Loucy (cell line): ENCODE data around the gene USH1C.

Experiments
- H2AFZ ChIP-seq: fragments of 200-600 bp; sonication (generic); 2 replicates; pipeline ENCODE4 v1.6.0; 2016; ENCODE audit warnings: antibody characterized with exemption, mild to moderate bottlenecking, low read length, moderate library complexity
- H3F3A ChIP-seq: fragments of 200-600 bp; 2 replicates; pipeline ENCODE4 v1.6.0; 2016; ENCODE audit warnings: antibody characterized with exemption, low read depth, mild to moderate bottlenecking
- H3K27me3 ChIP-seq: fragments of 200-600 bp; sonication (generic); 2 replicates; pipeline ENCODE4 v1.6.1; 2014; ENCODE audit warnings: low read length, mild to moderate bottlenecking; ENCODE audit not compliant: insufficient read depth, poor library complexity, severe bottlenecking
- H3K36me3 ChIP-seq: fragments of 200-600 bp; sonication (generic); 2 replicates; pipeline ENCODE4 v1.6.1; 2016; ENCODE audit warnings: low read length; ENCODE audit not compliant: insufficient read depth
- H3K4me1 ChIP-seq: fragments of 200-600 bp; sonication (generic); 2 replicates; pipeline ENCODE4 v1.5.1; 2014; ENCODE audit warnings: low read length, mild to moderate bottlenecking; ENCODE audit not compliant: insufficient read depth, poor library complexity, severe bottlenecking
- H3K4me2 ChIP-seq: fragments of 200-600 bp; sonication (generic); 2 replicates; pipeline ENCODE4 v1.6.0; 2014; ENCODE audit warnings: antibody characterized with exemption, low read length, low read depth, mild to moderate bottlenecking; ENCODE audit not compliant: poor library complexity, severe bottlenecking
- H3K4me3 ChIP-seq: fragments of 200-600 bp; sonication (generic); 2 replicates; pipeline ENCODE4 v1.5.1; 2014; ENCODE audit warnings: low read length, mild to moderate bottlenecking, mixed read lengths; ENCODE audit not compliant: poor library complexity, severe bottlenecking
- H3K79me2 ChIP-seq: fragments of 200-600 bp; sonication (generic); 2 replicates; pipeline ENCODE4 v1.6.1; 2014; ENCODE audit warnings: low read length; ENCODE audit not compliant: insufficient read depth
- H3K9ac ChIP-seq: fragments of 200-600 bp; sonication (generic); 2 replicates; pipeline ENCODE4 v1.6.0; 2014; ENCODE audit warnings: mild to moderate bottlenecking, low read depth, low read length, moderate library complexity; ENCODE audit not compliant: poor library complexity, severe bottlenecking
- H3K9me2 ChIP-seq: fragments of 200-600 bp; sonication (generic); replicated peaks from 2 replicates; pipeline ENCODE4 v1.6.1; 2016; ENCODE audit warnings: low read depth, low read length, mixed read lengths
- H3K9me3 ChIP-seq: fragments of 200-600 bp; sonication (generic); 2 replicates; pipeline ENCODE4 v1.6.1; 2014; ENCODE audit warnings: mild to moderate bottlenecking, antibody characterized with exemption, low read length, low read depth; ENCODE audit not compliant: insufficient read depth
- H4K20me1 ChIP-seq: fragments of 200-600 bp; sonication (generic); 2 replicates; pipeline ENCODE4 v1.6.0; 2014; ENCODE audit warnings: antibody characterized with exemption, low read length, mild to moderate bottlenecking; ENCODE audit not compliant: insufficient read depth, poor library complexity, severe bottlenecking
- CTCF ChIP-seq: fragments of 200-600 bp; sonication (generic); conservative IDR thresholded peaks from 2 replicates; pipeline ENCODE4 v1.5.1; 2014; ENCODE audit warnings: mild to moderate bottlenecking, antibody characterized with exemption, low read length
- EZH2phosphoT487 ChIP-seq: fragments of 200-600 bp; IDR thresholded peaks from 2 replicates; pipeline ENCODE4 v1.6.1; 2018; ENCODE audit warnings: antibody characterized with exemption, mild to moderate bottlenecking, moderate library complexity, borderline replicate concordance

The USH1C gene

DNA sequence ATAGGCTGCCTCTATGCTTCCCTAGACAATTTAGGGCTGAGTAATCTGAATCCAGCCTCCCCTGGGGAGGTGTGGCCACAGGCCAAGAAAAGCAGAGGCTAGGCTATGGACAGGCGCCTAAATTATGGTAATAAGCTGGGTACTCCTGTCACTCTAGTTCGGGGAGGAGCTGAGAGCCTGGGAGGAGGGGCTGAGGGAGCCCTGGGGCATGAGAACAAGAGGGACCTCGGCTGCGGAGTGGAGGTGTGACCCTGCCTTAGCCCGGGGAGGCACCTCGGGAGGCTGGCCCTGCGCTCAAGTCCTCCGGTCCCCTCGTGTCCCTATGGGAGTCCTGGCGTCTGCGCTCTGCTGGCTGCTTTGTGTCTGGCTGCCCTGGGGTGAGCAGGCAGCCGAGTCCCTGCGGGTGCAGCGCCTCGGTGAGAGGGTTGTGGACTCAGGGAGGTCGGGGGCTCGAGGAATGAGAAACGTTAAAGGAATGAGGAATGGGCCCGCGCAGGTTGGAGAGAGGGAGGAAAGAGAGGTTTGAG, 2.9 kb upstream of the USH1C start, which contains the start of gene OTOG:
Gene OTOG (plus strand): TSS at position 209 of the 527 bp plus-strand sequence. CDS start 114 bp downstream, at position 323.
- no peak within 1 kb of the TSS for H3K9ac ChIP-seq
- no peaks in the 10 kb centered on the region for H3K9me3 ChIP-seq
- H3K79me2 ChIP-seq, result no peaks in the 10 kb centered on the region
- no peak within 1 kb of the TSS for H2AFZ ChIP-seq
- no peaks in the 10 kb centered on the region for H3F3A ChIP-seq
- no peak for TF ChIP-seq EZH2phosphoT487
- no peak for TF ChIP-seq CTCF
- no peak within 1 kb of the TSS for H3K4me2 ChIP-seq
- no peaks in the 10 kb centered on the region for H3K9me2 ChIP-seq
- no peak within 1 kb of the TSS for H3K4me3 ChIP-seq
- no peaks in the 10 kb centered on the region for H3K27me3 ChIP-seq
- H4K20me1 ChIP-seq, result no peaks in the 10 kb centered on the region
- H3K4me1 ChIP-seq, result peaks cover 11% of the 10 kb centered on the region
- H3K36me3 ChIP-seq, result no peaks in the 10 kb centered on the region

DNA sequence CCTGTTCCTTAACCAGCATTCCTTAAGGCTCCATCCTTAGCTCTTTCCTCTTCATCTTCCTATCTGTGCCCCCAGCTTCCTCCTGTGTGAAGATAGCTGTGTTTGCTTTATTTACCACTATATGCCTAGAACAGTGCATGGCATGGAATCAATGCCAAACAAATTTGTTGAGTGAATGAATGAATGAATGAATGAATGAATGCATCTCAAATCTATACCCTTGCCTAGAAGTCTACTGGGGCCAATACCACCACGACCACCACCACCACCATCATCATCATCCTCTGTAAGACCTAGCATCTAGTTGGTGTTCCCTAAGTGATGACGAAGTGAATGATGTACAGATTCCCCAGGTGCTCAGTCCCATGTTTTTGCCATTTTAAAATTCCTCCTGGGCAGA, 2.0 kb upstream of the USH1C start:
- Histone ChIP-seq H3K4me1 (peaks cover 9% of the 10 kb centered on the region), H2AFZ (no peak overlapping the region), H4K20me1 (no peaks in the 10 kb centered on the region), H3F3A (no peaks in the 10 kb centered on the region), H3K4me3 (no peak overlapping the region), H3K36me3 (no peaks in the 10 kb centered on the region), H3K79me2 (no peaks in the 10 kb centered on the region), H3K9ac (no peak overlapping the region), H3K9me3 (no peaks in the 10 kb centered on the region), H3K4me2 (no peak overlapping the region), H3K9me2 (no peaks in the 10 kb centered on the region), H3K27me3 (no peaks in the 10 kb centered on the region)
- no peak for TF ChIP-seq CTCF
- TF ChIP-seq EZH2phosphoT487, result no peak

DNA sequence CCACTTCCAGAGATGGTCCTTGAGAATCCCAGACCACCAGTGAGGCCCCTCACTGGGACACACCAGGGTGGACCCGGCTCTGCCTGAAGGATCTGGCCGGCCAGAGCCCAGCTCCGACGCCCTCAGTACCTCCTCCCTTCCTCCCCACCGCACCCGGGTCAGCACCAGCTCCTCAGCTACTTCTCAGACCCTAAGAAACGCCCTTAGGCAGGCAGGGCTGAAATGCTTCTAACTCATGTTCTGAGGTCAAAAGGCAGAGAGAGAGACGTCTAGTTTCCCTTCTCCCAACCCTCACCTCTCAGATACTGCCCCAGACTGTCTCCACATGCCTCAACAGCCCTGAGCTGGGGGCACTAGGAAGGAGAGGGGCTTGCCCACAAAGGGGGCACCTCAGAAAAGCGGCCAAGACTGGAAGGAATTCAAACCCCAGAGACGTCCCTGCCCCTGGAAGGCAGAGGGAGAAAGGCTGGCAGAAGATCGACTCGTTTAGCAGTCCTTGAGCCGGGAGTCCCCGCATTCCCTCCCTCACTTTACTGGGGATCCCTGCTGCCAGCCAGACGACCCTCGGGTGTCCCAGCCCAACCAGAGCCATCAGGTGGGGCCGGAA, 539 bp downstream of the USH1C start:
- Histone ChIP-seq H3F3A (no peaks in the 10 kb centered on the region), H3K9ac (no peak overlapping the region), H2AFZ (no peak overlapping the region), H3K27me3 (no peaks in the 10 kb centered on the region), H3K9me3 (no peaks in the 10 kb centered on the region), H4K20me1 (no peaks in the 10 kb centered on the region), H3K9me2 (no peaks in the 10 kb centered on the region), H3K4me3 (no peak overlapping the region), H3K79me2 (no peaks in the 10 kb centered on the region), H3K4me1 (no peaks in the 10 kb centered on the region), H3K4me2 (no peak overlapping the region), H3K36me3 (no peaks in the 10 kb centered on the region)
- TF ChIP-seq EZH2phosphoT487 (no peak), CTCF (no peak)
